Activated T-helper 2 cell treated with anti-CD3 and anti-CD28 coated beads, Interferon-gamma antibody, Interleukin-2, Interleukin-4, amounts not matched to agents 10 μg/mL and 5 μg/mL and 100 μg/mL, durations not matched to agents 14 hours and 24 hours and 36 hours (primary cell): ENCODE data around the gene PML. TPM values are rescaled to one million over a fixed set of nuclear protein-coding genes. Genes with fewer than 3 reads are reported as not detected.
A peak's percentile ranks its signal among the peaks of the same experiment; 100 is the strongest.

Source experiments
- DNase-seq: peaks from one replicate; pipeline ENCODE4 v3.0.0; 2021; ENCODE audit warnings: low spot score
- H3K27ac Mint-ChIP-seq: one replicate; pipeline ENCODE4 v1.8.0; 2021; ENCODE audit warnings: mixed read lengths
- H3K27me3 Mint-ChIP-seq: one replicate; pipeline ENCODE4 v1.8.0; 2021; ENCODE audit warnings: low read depth, mixed read lengths
- H3K36me3 Mint-ChIP-seq: one replicate; pipeline ENCODE4 v1.8.0; 2021; ENCODE audit warnings: low read depth, mixed read lengths
- H3K4me1 Mint-ChIP-seq: one replicate; pipeline ENCODE4 v1.8.0; 2021; ENCODE audit warnings: low read depth, mixed read lengths
- H3K4me3 Mint-ChIP-seq: one replicate; pipeline ENCODE4 v1.8.0; 2021; ENCODE audit warnings: low read depth, mild to moderate bottlenecking, moderate library complexity, mixed read lengths
- H3K9me3 Mint-ChIP-seq: one replicate; pipeline ENCODE4 v1.8.0; 2021; ENCODE audit warnings: mixed read lengths
- intact Hi-C: fragments of 100-400 bp; cut with micrococcal nuclease; formaldehyde crosslinking; loops from one replicate; pipeline ENCODE4 v1.15.1; 2023
- total RNA-seq: library from RNA; stranded (reverse); gene quantifications from 2 replicates; pipeline ENCODE4 v1.2.3, GENCODE V29; 2022

PML gene, protein sequence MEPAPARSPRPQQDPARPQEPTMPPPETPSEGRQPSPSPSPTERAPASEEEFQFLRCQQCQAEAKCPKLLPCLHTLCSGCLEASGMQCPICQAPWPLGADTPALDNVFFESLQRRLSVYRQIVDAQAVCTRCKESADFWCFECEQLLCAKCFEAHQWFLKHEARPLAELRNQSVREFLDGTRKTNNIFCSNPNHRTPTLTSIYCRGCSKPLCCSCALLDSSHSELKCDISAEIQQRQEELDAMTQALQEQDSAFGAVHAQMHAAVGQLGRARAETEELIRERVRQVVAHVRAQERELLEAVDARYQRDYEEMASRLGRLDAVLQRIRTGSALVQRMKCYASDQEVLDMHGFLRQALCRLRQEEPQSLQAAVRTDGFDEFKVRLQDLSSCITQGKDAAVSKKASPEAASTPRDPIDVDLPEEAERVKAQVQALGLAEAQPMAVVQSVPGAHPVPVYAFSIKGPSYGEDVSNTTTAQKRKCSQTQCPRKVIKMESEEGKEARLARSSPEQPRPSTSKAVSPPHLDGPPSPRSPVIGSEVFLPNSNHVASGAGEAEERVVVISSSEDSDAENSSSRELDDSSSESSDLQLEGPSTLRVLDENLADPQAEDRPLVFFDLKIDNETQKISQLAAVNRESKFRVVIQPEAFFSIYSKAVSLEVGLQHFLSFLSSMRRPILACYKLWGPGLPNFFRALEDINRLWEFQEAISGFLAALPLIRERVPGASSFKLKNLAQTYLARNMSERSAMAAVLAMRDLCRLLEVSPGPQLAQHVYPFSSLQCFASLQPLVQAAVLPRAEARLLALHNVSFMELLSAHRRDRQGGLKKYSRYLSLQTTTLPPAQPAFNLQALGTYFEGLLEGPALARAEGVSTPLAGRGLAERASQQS
- total RNA-seq, result 64.5 and 70.2 TPM in 2 replicates

DNA sequence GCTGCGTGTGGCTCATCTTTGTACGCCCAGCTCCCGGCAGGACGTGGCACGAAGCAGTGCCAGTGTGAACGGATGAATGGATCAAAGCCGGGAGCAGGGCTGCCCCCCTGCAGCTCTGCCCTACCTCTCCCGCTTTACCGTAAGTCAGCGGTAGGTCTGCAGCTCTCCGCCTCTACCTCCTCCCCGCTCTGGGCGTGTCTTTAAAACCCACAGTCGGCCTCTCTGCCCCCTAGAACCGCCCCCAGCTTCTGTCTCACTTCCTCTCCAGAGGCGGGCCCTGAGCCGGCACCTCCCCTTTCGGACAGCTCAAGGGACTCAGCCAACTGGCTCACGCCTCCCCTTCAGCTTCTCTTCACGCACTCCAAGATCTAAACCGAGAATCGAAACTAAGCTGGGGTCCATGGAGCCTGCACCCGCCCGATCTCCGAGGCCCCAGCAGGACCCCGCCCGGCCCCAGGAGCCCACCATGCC lies at the start of gene PML:
PML (plus strand) TSS at position 304 of the 471 bp plus-strand sequence; CDS start at position 401, 97 bp downstream.
- Mint-ChIP-seq H3K27ac (peak within 1 kb of the TSS; percentile 94), H3K36me3 (peaks cover 34% of the 10 kb centered on the region), H3K9me3 (no peaks in the 10 kb centered on the region), H3K27me3 (no peaks in the 10 kb centered on the region), H3K4me1 (peaks cover 50% of the 10 kb centered on the region), H3K4me3 (peak within 1 kb of the TSS; percentile 90)
- intact Hi-C loops, result loop anchor here (1.0 to 10.0 kb wide), 5 partner anchors 13 to 790 kb away; partner anchors contain the start of genes CSK and UBL7
- peak; percentile 96 for DNase-seq

DNA sequence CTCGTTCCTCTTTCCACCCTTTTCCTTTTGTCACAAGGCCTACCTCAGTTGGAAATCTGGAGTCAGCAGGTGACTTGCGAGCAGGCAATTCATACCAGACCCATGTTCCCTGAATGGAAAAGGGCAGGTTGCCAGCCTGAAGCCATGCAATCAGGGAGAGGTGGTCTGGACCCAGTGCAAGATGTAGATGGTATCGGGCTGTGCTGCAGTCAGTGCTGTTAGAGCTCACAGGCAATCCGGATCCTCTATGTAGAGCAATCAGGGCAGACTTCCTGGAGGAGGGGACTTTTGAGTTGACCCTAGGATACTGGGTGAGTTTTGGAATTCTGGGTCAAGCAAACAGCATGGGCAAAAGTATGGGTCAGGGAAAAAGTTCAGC lies 49.4 kb upstream of the PML start:
- H3K27me3 Mint-ChIP-seq, result no peaks in the 10 kb centered on the region
- DNase-seq, result no peak
- peaks cover 7% of the 10 kb centered on the region for H3K4me1 Mint-ChIP-seq
- H3K36me3 Mint-ChIP-seq, result no peaks in the 10 kb centered on the region
- no peak overlapping the region for H3K4me3 Mint-ChIP-seq
- no peak overlapping the region for H3K27ac Mint-ChIP-seq
- no peaks in the 10 kb centered on the region for H3K9me3 Mint-ChIP-seq
- intact Hi-C loops, result no loop called here

DNA sequence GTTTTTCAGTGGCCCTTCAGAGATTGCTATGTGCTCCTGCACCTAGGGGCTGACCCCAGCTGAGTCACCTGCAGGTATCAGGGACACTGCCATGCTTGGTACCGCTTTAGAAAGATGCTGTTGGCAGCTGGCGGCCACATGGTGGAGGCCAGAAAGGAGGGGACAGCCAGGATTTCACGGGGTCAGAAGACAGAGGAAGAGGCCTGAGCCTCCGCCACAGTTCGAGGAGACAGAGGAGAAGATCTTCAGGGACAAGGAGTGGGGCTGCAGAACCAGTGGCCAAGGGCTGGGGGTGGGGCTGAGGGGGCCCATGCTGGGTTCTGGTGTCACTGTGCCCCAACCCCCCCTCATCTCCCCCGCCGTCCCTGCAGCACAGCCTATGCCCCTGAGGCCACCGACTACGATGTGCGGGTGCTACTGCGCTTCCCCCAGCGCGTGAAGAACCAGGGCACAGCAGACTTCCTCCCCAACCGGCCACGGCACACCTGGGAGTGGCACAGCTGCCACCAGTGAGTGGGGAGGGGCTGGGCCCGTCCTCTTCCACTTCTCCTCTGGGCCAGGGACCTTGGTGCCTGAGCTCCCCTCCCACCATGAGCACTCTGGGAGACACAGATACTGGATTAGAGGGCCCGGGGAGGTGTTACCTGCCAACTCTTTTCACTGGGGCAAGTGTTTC lies 48.3 kb upstream of the PML start:
- H3K27me3 Mint-ChIP-seq, result no peaks in the 10 kb centered on the region
- peaks cover 7% of the 10 kb centered on the region for H3K4me1 Mint-ChIP-seq
- no peak overlapping the region for H3K27ac Mint-ChIP-seq
- no peaks in the 10 kb centered on the region for H3K9me3 Mint-ChIP-seq
- intact Hi-C loops, result no loop called here
- no peaks in the 10 kb centered on the region for H3K36me3 Mint-ChIP-seq
- no peak overlapping the region for H3K4me3 Mint-ChIP-seq
- DNase-seq, result no peak

DNA sequence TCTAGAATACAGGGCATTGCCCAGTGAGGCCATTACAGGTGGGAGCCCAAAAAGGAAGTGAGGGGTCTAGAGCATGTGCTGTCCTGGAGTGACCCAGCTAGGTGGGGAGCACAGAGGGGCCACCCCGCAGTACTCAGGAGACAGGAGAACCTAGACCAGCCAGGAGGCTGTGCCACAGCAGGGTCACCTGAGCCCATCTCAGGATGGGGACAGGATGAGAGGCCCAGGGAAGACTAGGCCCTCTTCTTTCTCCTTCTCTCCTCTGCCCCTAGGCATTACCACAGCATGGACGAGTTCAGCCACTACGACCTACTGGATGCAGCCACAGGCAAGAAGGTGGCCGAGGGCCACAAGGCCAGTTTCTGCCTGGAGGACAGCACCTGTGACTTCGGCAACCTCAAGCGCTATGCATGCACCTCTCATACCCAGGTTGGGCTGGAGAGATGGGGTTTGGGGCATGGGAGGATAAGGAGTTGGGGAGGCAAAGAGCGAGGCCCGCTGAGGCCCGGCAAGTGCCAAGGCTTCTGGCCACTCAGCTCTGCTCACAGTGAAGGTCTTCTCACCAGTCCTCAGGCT lies 47.6 kb upstream of the PML start:
- Mint-ChIP-seq H3K27ac (no peak overlapping the region), H3K9me3 (no peaks in the 10 kb centered on the region), H3K4me3 (no peak overlapping the region), H3K36me3 (no peaks in the 10 kb centered on the region), H3K4me1 (peaks cover 8% of the 10 kb centered on the region), H3K27me3 (no peaks in the 10 kb centered on the region)
- no peak for DNase-seq
- intact Hi-C loops, result no loop called here

DNA sequence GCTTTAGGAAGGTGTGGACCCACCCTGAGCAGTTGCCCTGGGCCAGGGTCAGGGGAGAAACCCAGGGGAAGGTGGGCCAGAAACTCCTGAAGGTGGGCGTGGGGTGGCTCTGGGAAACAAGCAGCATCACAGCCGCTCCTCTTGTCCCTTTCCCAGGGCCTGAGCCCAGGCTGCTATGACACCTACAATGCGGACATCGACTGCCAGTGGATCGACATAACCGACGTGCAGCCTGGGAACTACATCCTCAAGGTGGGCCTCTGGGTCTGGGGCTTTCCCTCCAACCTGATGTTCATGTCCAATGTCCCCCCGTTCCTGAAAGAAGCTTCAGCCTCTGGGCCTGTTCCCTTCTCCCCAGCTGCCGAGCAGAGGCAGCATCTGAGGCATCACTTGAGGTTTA lies 46.9 kb upstream of the PML start:
- Mint-ChIP-seq H3K4me3 (no peak overlapping the region), H3K9me3 (no peaks in the 10 kb centered on the region), H3K4me1 (peaks cover 3% of the 10 kb centered on the region), H3K27ac (no peak overlapping the region), H3K36me3 (no peaks in the 10 kb centered on the region), H3K27me3 (no peaks in the 10 kb centered on the region)
- intact Hi-C loops, result no loop called here
- DNase-seq, result no peak

DNA sequence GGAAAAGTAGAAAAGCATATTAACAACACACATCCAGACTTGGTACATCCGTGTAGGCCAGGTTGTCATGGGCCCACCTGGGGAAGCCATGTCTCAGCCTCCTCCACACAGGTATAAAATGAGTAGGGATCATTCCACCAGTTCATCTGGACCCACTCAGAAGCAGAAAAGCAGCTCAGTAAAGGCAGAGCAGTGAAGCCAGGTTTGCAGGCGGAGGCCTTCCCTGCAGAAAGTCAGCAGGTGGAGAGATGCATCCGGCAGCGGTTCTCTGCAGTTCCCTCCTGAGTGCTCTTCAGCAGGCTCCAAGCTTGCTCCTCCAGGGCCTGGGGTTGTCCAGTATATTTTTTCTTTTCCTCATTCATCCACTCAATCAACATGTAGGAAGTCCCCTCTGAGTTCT lies 46.1 kb upstream of the PML start:
- Mint-ChIP-seq H3K27ac (no peak overlapping the region), H3K4me1 (peaks cover 3% of the 10 kb centered on the region), H3K36me3 (no peaks in the 10 kb centered on the region), H3K27me3 (no peaks in the 10 kb centered on the region), H3K4me3 (no peak overlapping the region), H3K9me3 (no peaks in the 10 kb centered on the region)
- no peak for DNase-seq
- intact Hi-C loops, result no loop called here

DNA sequence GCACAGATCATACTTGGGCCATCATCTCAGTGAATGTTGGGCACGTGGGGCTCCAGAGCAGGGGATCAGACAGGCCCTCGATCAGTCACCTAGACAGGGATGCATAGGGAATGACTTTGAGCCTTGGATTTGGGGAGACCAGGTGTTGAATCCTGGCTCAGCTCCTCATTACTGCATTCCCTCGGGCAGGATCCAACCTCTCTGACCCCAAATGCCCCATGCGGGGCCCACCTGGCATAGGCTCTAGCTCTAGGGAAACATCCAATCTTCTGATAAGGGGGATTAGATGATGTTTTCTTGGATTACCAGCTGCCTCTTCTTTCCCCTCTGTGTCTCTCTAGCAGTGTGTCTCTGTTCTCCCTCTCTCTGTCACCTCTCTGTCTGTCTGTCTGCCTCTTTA lies 45.5 kb upstream of the PML start:
- H3K4me1 Mint-ChIP-seq, result peaks cover 3% of the 10 kb centered on the region

DNA sequence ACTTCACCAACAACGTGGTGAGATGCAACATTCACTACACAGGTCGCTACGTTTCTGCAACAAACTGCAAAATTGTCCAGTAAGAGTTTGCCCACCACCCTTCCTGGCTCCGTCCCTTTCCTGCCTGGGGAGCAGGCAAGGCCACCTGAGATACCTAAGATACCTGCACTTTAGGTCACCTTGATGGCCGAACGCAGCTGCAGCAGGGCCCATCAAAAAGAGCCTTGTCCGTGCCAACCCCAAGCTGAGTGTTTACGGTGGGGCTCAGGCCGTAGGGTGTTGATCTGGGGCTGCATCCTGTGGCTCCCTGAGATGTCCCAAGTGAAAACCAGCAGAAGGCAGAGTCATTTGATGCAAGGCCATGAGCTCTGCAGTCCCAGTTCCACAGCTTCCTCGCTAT lies 45.0 kb upstream of the PML start:
- Mint-ChIP-seq H3K27ac (no peak overlapping the region), H3K4me3 (no peak overlapping the region), H3K27me3 (no peaks in the 10 kb centered on the region), H3K4me1 (peaks cover 3% of the 10 kb centered on the region), H3K36me3 (no peaks in the 10 kb centered on the region), H3K9me3 (no peaks in the 10 kb centered on the region)
- no peak for DNase-seq
- intact Hi-C loops, result no loop called here

More for the DNA sequence above, 45.5 kb upstream of the PML start:
- H3K27me3 Mint-ChIP-seq, result no peaks in the 10 kb centered on the region
- no peaks in the 10 kb centered on the region for H3K9me3 Mint-ChIP-seq
- DNase-seq, result no peak
- H3K4me3 Mint-ChIP-seq, result no peak overlapping the region
- H3K36me3 Mint-ChIP-seq, result no peaks in the 10 kb centered on the region
- no peak overlapping the region for H3K27ac Mint-ChIP-seq
- intact Hi-C loops, result no loop called here

DNA sequence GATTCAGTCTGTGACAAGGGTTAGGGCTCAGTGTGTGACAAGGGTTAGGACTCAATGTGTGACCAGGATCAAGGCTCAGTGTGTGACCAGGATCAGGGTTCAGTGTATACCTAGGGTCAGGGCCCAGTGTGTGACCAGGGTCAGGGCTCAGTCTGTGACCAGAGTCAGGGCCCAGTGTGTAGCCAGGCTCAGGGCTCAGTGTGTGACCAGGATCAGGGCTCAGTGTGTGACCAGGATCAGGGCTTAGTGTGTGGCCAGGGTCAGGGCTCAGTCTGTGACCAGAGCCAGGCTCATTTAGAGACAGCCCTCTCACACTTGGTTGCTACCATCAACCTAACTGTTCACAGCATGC lies 44.1 kb upstream of the PML start:
- Mint-ChIP-seq H3K4me1 (peaks cover 3% of the 10 kb centered on the region), H3K4me3 (no peak overlapping the region), H3K36me3 (no peaks in the 10 kb centered on the region), H3K27ac (no peak overlapping the region), H3K27me3 (no peaks in the 10 kb centered on the region), H3K9me3 (no peaks in the 10 kb centered on the region)
- no peak for DNase-seq
- intact Hi-C loops, result no loop called here

DNA sequence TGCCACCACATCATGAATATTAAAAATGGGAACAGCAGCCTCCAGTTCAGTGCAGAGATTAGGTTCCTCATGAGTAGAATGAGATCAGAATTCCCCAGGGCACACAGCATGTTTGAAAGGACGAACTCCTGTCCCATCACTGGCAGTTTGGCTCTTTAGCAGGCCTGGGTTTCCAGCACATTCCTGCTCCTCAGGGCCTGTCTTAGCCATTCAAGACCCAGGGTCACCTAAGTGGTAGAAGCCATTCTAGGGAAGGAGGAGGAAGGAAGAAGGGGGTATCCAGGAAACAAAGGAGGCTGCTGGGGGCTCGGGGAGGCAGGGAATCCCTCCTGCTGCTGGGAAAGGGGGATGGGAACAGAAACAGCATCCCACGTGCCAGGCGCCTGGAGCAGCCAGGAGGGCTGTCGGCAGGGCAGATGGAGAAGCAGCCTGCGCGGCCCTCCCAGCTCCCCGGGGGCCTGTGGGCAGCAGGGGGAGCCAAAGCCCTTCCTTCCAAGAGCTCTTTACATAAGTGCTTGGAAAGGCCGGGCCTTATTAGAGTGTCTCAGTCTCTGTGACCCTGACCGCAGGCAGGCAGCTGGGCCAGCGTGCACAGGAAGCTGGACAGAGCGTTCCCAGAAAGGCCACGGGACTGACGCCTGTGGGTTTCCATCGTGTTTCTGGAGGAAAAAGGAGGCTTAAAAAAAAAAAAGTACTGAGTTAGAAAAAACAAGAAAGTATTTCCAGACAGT lies 43.5 kb upstream of the PML start:
- peak; percentile 49 for DNase-seq
- intact Hi-C loops, result loop anchor here (1.0 kb wide), 1 partner anchor 13 kb away; no protein-coding TSS in a partner anchor
- no peak overlapping the region for H3K4me3 Mint-ChIP-seq
- no peaks in the 10 kb centered on the region for H3K27me3 Mint-ChIP-seq
- peak overlapping the region; percentile 71 for H3K27ac Mint-ChIP-seq
- H3K36me3 Mint-ChIP-seq, result no peaks in the 10 kb centered on the region
- H3K9me3 Mint-ChIP-seq, result no peaks in the 10 kb centered on the region
- peaks cover 3% of the 10 kb centered on the region for H3K4me1 Mint-ChIP-seq

DNA sequence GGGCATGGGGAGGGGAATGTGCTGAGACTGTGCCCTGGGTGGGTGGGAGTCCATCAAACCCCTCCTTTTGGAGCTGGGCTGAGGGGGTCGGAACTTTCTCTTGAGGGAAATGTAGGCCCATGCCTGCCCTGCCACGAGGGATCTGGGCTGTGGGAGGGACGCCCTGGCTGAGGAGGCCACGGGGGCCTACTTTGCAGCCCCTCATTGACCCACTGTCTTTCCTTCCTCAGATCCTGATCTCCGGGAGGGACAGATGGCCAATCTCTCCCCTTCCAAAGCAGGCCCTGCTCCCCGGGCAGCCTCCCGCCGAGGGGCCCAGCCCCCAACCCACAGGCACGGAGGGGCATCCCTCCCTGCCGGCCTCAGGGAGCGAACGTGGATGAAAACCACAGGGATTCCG lies 42.9 kb upstream of the PML start:
- Mint-ChIP-seq H3K27ac (no peak overlapping the region), H3K36me3 (no peaks in the 10 kb centered on the region), H3K4me1 (peaks cover 3% of the 10 kb centered on the region), H3K4me3 (no peak overlapping the region), H3K9me3 (no peaks in the 10 kb centered on the region), H3K27me3 (no peaks in the 10 kb centered on the region)
- intact Hi-C loops, result loop anchor here (1.0 kb wide), 1 partner anchor 13 kb away; no protein-coding TSS in a partner anchor
- no peak for DNase-seq
